Measurements from ENCODE around the gene CACNA1I.

Gene CACNA1I

DNA sequence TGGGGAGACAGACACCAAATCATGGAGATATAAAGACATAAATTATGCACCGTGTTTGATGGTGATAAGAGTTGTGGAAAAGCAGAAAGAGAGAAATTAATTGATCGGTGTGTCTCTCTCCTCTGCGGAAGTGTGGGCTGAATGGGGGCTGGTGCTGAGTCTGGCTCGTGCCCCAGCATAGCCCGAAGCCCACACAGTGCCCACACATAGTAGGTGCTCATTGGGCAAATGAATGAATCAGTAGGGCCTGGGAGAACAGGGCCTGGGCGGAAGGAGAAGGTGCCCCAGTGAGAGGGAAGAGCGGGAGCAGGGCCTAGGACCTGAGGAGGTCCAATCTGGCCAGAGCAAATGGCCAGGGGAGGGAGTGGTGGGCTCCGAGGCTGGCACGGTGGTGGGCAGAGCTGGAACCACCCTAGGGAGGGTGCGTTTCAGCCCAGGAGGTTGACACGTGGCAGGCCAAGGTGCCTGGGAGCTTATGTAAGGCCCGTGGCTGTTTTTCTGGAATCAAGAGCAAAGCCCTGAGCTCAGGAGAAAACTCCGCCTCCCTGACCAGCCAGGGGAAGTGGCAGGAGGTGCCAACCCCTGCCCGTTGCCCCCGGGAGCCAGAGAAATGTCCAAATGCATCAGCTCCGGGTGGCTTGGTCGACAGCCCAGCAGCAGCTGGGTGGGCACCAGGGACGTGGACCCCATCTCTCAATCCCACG lies 2.1 kb upstream of the CACNA1I start:
- no peaks in the 10 kb centered on the region for H3K36me3 ChIP-seq (ENCODE audit: insufficient read depth, low read length)
- H3K27ac ChIP-seq: peak overlapping the region; percentile 100
- H3K9me3 ChIP-seq (ENCODE audit: low read depth, low read length): no peaks in the 10 kb centered on the region
- no peak for DNase-seq (ENCODE audit: low read depth, low spot score)
- TF ChIP-seq FOXP2 (optimal IDR thresholded peaks at IDR 0.05; ENCODE audit: control extremely low read depth, extremely low read length, insufficient read depth) (no peak), EZH2 (IDR thresholded peaks at IDR 0.05) (no peak), POLR2AphosphoS5 (IDR thresholded peaks at IDR 0.05; ENCODE audit: borderline replicate concordance, low read depth, low read length) (no peak)
- H3K4me3 ChIP-seq: peak overlapping the region; percentile 53
- peak overlapping the region; percentile 34 for H3K9ac ChIP-seq (ENCODE audit: insufficient read length)

DNA sequence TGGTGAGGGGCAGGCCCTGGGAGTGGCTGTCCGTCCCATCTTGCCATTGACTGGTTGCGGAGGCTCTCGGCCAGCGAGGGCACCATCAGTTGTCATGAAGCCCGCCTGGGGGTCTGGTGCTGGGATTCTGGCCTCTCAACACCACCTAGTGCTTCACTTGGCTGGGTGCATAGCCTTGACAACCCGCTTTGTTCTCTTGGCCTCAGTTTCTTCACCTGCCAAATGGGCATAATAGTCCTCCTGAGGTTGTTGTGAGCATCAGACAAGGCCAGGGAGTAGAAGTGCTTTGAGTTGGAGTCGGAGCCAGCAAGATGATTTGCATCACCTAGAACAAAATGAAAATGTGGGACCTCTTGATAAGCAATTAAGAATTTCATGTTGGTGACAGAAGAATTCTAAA lies 1.5 kb upstream of the CACNA1I start:
- H3K4me3 ChIP-seq: no peak overlapping the region
- DNase-seq (ENCODE audit: low read depth, low spot score): no peak
- no peak for TF ChIP-seq POLR2AphosphoS5 (IDR thresholded peaks at IDR 0.05; ENCODE audit: borderline replicate concordance, low read depth, low read length)
- TF ChIP-seq FOXP2 (optimal IDR thresholded peaks at IDR 0.05; ENCODE audit: control extremely low read depth, extremely low read length, insufficient read depth): no peak
- TF ChIP-seq EZH2 (IDR thresholded peaks at IDR 0.05): no peak

DNA sequence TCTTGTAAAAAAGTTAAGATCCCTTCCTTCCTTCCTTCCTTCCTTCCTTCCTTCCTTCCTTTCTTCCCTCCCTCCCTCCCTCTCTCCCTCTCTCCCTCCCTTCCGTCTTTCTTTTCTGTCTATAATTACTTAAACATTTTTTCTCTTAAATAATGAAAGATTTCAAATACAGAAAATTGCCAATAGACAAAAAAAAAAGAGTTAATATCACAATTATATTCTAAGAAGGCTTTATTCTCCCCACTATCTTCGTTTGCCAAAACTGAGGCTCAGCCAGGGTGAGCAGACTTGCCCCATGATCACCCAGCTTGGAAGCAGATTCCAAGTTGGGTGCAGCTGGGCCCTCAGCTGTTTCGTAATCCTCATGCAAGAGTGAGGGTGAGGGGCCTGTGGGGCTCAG lies 327 bp upstream of the CACNA1I start:
- H3K9ac ChIP-seq (ENCODE audit: insufficient read length): peak overlapping the region; percentile 72
- peak overlapping the region; percentile 71 for H3K4me3 ChIP-seq
- no peaks in the 10 kb centered on the region for H3K9me3 ChIP-seq (ENCODE audit: low read depth, low read length)
- H3K36me3 ChIP-seq (ENCODE audit: insufficient read depth, low read length): no peaks in the 10 kb centered on the region
- TF ChIP-seq FOXP2 (optimal IDR thresholded peaks at IDR 0.05; ENCODE audit: control extremely low read depth, extremely low read length, insufficient read depth): no peak
- TF ChIP-seq POLR2AphosphoS5 (IDR thresholded peaks at IDR 0.05; ENCODE audit: borderline replicate concordance, low read depth, low read length): no peak
- no peak for TF ChIP-seq EZH2 (IDR thresholded peaks at IDR 0.05)
- DNase-seq (ENCODE audit: low read depth, low spot score): peak; percentile 90
- peak overlapping the region; percentile 100 for H3K27ac ChIP-seq

More for the DNA sequence above, 1.5 kb upstream of the CACNA1I start:
- Histone ChIP-seq H3K9me3 (ENCODE audit: low read depth, low read length) (no peaks in the 10 kb centered on the region), H3K36me3 (ENCODE audit: insufficient read depth, low read length) (no peaks in the 10 kb centered on the region), H3K27ac (peak overlapping the region; percentile 100), H3K9ac (ENCODE audit: insufficient read length) (peak overlapping the region; percentile 34)

DNA sequence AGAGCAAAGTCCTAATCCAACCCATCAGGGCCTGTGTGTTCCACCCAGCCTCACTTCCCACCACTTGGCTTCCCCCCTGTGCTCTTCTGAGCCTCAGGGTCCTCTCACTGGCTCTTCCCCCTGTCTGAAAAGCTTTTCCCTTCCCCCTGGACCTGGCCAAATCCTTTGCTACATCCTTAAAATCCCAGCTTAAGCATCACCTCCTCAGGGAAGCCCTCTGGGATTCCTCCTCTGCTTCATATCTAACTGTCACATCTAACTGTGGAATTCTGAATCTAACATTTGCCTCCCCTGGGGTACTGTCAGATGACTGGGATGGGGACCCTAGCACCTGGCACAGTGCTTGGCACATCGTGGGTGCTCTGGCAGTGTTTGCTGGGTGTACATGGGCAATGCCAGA lies 985 bp downstream of the CACNA1I start:
- Histone ChIP-seq H3K9ac (ENCODE audit: insufficient read length) (peak overlapping the region; percentile 72), H3K4me3 (peak overlapping the region; percentile 34), H3K9me3 (ENCODE audit: low read depth, low read length) (no peaks in the 10 kb centered on the region), H3K36me3 (ENCODE audit: insufficient read depth, low read length) (no peaks in the 10 kb centered on the region), H3K27ac (peak overlapping the region; percentile 100)
- DNase-seq (ENCODE audit: low read depth, low spot score): no peak
- TF ChIP-seq POLR2AphosphoS5 (IDR thresholded peaks at IDR 0.05; ENCODE audit: borderline replicate concordance, low read depth, low read length) (no peak), FOXP2 (optimal IDR thresholded peaks at IDR 0.05; ENCODE audit: control extremely low read depth, extremely low read length, insufficient read depth) (no peak), EZH2 (IDR thresholded peaks at IDR 0.05) (no peak)

DNA sequence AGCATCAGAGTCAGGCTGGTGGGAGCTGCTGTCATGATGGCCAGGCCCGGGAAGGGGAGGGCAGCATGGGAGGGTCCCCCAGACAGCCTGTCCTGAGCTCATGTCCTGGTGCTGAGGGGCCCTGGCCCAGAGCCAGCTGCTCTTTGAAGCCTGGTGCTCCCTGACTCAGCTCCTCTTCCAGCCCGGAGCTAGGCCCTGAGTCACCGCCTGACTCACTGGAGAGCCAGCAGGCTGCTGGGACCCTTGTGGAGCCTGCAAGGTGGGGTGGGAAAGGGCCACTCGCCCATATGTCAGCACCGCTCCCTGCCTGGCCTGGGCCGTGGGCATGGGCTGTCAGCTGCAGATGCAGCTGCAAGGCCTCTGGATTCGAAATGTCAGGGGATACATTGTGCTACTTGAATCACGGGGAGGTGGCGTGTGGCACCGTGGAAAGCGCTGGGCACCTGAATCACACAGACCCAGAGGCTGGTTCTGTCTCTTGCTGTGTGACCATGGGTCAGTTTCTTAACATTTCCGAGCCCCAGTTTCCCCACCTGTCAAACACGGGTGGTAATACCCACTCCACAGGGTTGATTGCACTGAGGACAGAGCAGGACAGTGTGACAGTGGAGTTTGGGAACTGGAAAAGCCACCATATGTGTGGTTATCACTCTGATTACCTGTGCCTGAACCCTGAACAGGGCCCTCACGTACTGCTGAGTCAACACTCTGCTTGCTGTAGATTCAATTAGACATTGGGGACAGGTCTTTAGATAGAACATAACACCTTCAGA lies 4.4 kb downstream of the CACNA1I start:
- Histone ChIP-seq H3K4me3 (no peak overlapping the region), H3K9ac (ENCODE audit: insufficient read length) (no peak overlapping the region), H3K27ac (peak overlapping the region; percentile 79), H3K36me3 (ENCODE audit: insufficient read depth, low read length) (peaks cover 21% of the 10 kb centered on the region; the same call in 1 of the 2 replicates), H3K9me3 (ENCODE audit: low read depth, low read length) (no peaks in the 10 kb centered on the region)
- TF ChIP-seq FOXP2 (optimal IDR thresholded peaks at IDR 0.05; ENCODE audit: control extremely low read depth, extremely low read length, insufficient read depth) (no peak), EZH2 (IDR thresholded peaks at IDR 0.05) (no peak), POLR2AphosphoS5 (IDR thresholded peaks at IDR 0.05; ENCODE audit: borderline replicate concordance, low read depth, low read length) (no peak)
- no peak for DNase-seq (ENCODE audit: low read depth, low spot score)

DNA sequence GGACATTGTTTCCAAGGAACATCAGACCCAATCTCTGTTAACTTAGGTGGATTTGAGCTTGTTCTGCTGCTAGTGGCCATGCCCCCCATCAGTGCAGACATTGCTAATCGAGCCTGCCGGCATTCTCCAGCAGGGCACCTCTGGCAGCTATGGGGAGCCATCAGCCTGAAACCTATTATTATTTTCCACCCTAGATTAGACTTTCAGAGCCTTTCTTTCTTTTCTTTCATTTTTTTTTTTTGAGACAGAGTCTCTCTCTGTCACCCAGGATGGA lies 4.9 kb downstream of the CACNA1I start:
- H3K36me3 ChIP-seq (ENCODE audit: insufficient read depth, low read length): peaks cover 21% of the 10 kb centered on the region; the same call in 1 of the 2 replicates
- no peak for TF ChIP-seq FOXP2 (optimal IDR thresholded peaks at IDR 0.05; ENCODE audit: control extremely low read depth, extremely low read length, insufficient read depth)
- H3K9me3 ChIP-seq (ENCODE audit: low read depth, low read length): no peaks in the 10 kb centered on the region

DNA sequence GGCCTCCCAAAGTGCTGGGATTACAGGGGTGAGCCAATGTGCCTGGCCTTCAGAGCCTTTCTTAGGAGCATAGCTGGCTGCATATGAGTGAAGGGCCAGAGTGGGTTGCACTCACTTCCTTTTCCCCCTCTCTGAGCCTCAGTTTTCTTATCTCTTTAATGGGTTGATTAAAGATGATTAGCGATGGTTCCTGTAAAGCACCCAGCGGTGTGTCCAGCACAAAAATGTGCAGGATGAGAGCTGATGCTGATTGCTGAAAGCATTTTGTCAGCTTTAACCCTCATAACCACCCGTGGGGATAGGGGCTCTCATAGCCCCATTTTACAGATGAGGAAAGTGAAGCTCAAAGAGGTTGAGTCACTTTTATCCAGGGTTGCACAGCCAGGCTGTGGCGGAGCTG lies 5.5 kb downstream of the CACNA1I start:
- Histone ChIP-seq H3K9ac (ENCODE audit: insufficient read length) (no peak overlapping the region), H3K4me3 (no peak overlapping the region), H3K36me3 (ENCODE audit: insufficient read depth, low read length) (peaks cover 21% of the 10 kb centered on the region; the same call in 1 of the 2 replicates), H3K27ac (no peak overlapping the region), H3K9me3 (ENCODE audit: low read depth, low read length) (no peaks in the 10 kb centered on the region)
- TF ChIP-seq FOXP2 (optimal IDR thresholded peaks at IDR 0.05; ENCODE audit: control extremely low read depth, extremely low read length, insufficient read depth) (no peak), POLR2AphosphoS5 (IDR thresholded peaks at IDR 0.05; ENCODE audit: borderline replicate concordance, low read depth, low read length) (no peak), EZH2 (IDR thresholded peaks at IDR 0.05) (no peak)
- DNase-seq (ENCODE audit: low read depth, low spot score): no peak

More for the DNA sequence above, 4.9 kb downstream of the CACNA1I start:
- peak overlapping the region; percentile 79; the same call in 1 of the 2 replicates for H3K27ac ChIP-seq
- no peak overlapping the region for H3K4me3 ChIP-seq
- no peak overlapping the region for H3K9ac ChIP-seq (ENCODE audit: insufficient read length)
- DNase-seq (ENCODE audit: low read depth, low spot score): no peak

DNA sequence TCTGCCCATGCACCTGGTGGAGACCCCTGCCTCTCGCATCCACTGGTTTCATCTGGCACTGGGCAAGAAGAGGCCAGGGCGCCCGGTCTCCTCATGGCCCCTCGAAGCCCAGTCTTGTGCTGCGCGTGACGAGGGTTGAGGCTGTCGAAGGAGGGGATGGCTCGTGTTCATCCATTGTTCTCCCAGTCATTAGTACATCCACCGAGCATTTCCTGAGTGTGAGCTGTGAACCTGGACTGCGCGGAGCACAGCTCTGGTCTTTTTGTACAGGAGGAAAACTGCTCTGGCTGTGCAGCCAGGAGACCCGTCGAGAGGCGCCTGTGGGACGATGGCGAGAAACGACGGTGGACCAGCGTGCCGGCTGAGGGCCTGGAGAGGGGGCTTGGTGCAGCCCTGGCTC lies 6.8 kb downstream of the CACNA1I start:
- Histone ChIP-seq H3K9me3 (ENCODE audit: low read depth, low read length) (no peaks in the 10 kb centered on the region), H3K9ac (ENCODE audit: insufficient read length) (no peak overlapping the region), H3K36me3 (ENCODE audit: insufficient read depth, low read length) (peaks cover 21% of the 10 kb centered on the region; the same call in 1 of the 2 replicates), H3K4me3 (no peak overlapping the region), H3K27ac (no peak overlapping the region)
- no peak for DNase-seq (ENCODE audit: low read depth, low spot score)
- TF ChIP-seq FOXP2 (optimal IDR thresholded peaks at IDR 0.05; ENCODE audit: control extremely low read depth, extremely low read length, insufficient read depth): no peak
- no peak for TF ChIP-seq POLR2AphosphoS5 (IDR thresholded peaks at IDR 0.05; ENCODE audit: borderline replicate concordance, low read depth, low read length)
- TF ChIP-seq EZH2 (IDR thresholded peaks at IDR 0.05): no peak

Data from SK-N-MC (cell line).